ENCODE measurements around the gene MRM2.

The MRM2 gene

GRCh38 chr7:2217716-2218443 lies 24.1 kb downstream of the MRM2 start:
- H3K4me3 ChIP-seq (ENCODE audit: low read length), result no peak overlapping the region
- no peak for DNase-seq (ENCODE audit: low read depth)
- TF ChIP-seq CTCF (conservative IDR thresholded peaks at IDR 0.05; ENCODE audit: low read length), result no peak

- no peak for TF ChIP-seq CTCF (conservative IDR thresholded peaks at IDR 0.05; ENCODE audit: low read length)
- no peak overlapping the region for H3K4me3 ChIP-seq (ENCODE audit: low read length)
- no peak for DNase-seq (ENCODE audit: low read depth)
Observed at GRCh38 chr7:2217206-2217605, 24.8 kb downstream of the MRM2 start.

- TF ChIP-seq CTCF (conservative IDR thresholded peaks at IDR 0.05; ENCODE audit: low read length), result no peak
- no peak overlapping the region for H3K4me3 ChIP-seq (ENCODE audit: low read length)
- DNase-seq (ENCODE audit: low read depth), result no peak
Observed at GRCh38 chr7:2215851-2216250, 26.2 kb downstream of the MRM2 start.

- no peak for TF ChIP-seq CTCF (conservative IDR thresholded peaks at IDR 0.05; ENCODE audit: low read length)
- H3K4me3 ChIP-seq (ENCODE audit: low read length), result no peak overlapping the region
- no peak for DNase-seq (ENCODE audit: low read depth)
Observed at GRCh38 chr7:2214636-2215035, 27.4 kb downstream of the MRM2 start.

- H3K4me3 ChIP-seq (ENCODE audit: low read length), result no peak overlapping the region
- no peak for DNase-seq (ENCODE audit: low read depth)
- TF ChIP-seq CTCF (conservative IDR thresholded peaks at IDR 0.05; ENCODE audit: low read length), result no peak
Observed at GRCh38 chr7:2213551-2214215, 28.3 kb downstream of the MRM2 start.

- H3K4me3 ChIP-seq (ENCODE audit: low read length), result no peak overlapping the region
- no peak for DNase-seq (ENCODE audit: low read depth)
- TF ChIP-seq CTCF (conservative IDR thresholded peaks at IDR 0.05; ENCODE audit: low read length), result no peak
Observed at GRCh38 chr7:2212906-2213305, 29.1 kb downstream of the MRM2 start.

GRCh38 chr7:2211926-2212325 lies 30.1 kb downstream of the MRM2 start:
- no peak overlapping the region for H3K4me3 ChIP-seq (ENCODE audit: low read length)
- DNase-seq (ENCODE audit: low read depth), result no peak
- no peak for TF ChIP-seq CTCF (conservative IDR thresholded peaks at IDR 0.05; ENCODE audit: low read length)
